IPS-18c (cell line): ENCODE data around the gene MTCL1.

Source experiments
- H3K4me3 ChIP-seq: 2 replicates; pipeline ENCODE4 v1.7.0; 2013; ENCODE audit warnings: low read depth, mild to moderate bottlenecking, low read length, moderate library complexity; ENCODE audit not compliant: insufficient read depth
- H3K9me3 ChIP-seq: one replicate; pipeline ENCODE4 v1.6.1; 2013; ENCODE audit warnings: mild to moderate bottlenecking, low read length, moderate library complexity; ENCODE audit not compliant: control insufficient read depth, insufficient read depth

The MTCL1 gene

DNA sequence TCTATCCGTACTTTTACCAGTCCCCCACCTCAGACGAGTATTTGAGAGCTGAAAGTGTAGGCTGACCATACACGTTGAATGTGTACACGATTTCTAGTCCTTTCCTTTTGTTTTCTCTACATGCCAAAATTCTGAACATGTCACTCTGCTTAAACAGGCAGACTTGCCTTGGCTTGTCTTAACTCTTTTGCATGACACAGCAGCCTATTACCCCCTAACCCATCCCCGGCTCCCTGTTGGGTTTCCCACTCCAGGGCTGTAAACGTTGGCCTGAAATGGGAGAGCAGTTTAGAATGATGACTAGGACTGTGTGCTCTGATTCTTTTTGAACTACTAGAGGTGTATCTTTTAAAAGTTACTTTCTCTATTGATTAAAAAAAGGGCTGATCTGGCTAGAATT lies 19.1 kb downstream of the MTCL1 start:
- no peaks in the 10 kb centered on the region for H3K9me3 ChIP-seq

DNA sequence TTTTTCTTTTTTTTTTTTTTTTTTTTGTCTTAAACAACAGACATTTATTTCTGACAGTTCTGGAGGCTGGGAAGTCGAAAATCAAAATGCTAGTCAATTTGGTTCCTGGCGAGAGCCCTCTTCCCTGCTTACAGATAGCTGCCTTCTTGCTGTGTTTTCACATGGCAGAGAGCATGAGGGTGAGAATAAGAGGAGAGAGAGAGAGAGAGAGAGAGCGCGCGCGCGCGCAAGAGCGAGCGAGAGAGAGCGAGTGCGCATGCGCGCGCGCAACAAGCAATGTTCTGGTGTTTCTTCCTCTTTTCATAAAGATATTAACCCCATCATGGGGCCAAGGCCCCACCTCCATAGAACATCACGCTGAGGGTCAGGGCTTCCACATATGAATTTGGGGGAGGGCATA lies 20.9 kb downstream of the MTCL1 start:
- Histone ChIP-seq H3K9me3 (no peaks in the 10 kb centered on the region), H3K4me3 (no peak overlapping the region)

More for the DNA sequence above, 19.1 kb downstream of the MTCL1 start:
- no peak overlapping the region for H3K4me3 ChIP-seq

DNA sequence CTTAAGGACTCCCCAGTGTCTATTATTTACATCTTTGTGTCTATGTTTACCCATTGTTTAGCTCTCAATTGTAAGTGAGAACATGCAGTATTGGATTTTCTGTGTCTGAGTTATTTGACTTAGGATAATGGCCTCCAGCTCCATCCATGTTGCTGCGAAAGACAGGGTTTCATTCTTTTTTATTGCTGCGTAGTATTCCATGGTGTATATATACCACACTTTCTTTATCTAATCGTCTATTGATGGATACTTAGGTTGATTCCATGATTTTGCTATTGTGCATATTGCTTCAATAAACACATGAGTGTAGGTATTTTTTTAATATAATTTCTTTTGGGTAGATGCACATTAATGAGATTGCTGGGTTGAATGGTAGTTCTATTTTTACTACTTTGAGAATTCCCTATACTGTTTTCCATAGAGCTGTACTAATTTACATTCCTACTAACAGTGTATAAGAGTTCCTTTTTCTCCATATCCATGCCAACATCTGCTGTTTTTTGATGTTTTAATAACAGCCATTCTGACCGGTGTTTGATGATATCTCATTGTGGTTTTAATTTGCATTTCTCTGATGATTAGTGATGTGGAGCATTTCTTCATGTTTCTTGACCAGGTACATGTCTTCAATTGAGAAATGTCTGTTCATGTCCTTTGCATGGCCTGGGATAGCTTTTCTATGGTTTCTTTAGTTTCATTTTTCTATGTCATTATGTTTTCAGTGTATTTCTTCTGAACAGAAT lies 21.8 kb downstream of the MTCL1 start:
- Histone ChIP-seq H3K4me3 (no peak overlapping the region), H3K9me3 (no peaks in the 10 kb centered on the region)

DNA sequence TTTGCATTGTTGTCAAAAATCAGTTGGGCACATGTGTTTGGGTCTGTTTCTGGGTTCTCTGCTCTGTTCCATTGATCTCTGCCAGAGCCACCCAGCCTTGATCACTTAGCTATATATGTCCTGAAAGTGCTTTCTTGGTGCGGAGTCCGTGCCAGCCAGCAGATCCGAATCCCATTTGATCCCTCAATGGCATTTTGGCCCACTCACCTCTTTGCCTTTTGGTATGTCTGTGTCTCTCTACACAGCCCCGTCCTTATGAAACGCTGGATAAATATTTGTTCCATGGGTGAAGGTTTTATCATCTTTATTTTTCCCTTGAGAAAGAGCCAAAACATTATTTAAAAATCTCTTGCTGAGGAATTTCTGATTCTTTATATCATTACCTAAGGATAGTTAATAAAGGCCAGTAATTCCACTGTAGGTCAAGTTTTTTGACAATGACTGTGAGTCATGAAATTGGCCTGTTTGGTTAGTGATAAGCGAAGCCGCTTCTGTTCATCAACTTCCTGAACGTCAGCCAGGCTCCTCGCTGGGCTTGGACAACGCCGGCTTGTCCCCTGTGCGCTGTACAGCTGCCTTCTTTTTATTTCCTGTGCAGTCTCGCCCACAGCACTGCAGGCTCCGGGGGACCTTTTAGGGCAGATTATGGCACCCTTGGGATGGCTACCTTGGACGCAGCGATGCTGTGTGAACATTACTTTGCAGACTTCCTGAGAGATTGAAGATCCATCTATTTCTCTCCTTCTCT lies 24.9 kb downstream of the MTCL1 start:
- no peaks in the 10 kb centered on the region for H3K9me3 ChIP-seq
- no peak overlapping the region for H3K4me3 ChIP-seq

DNA sequence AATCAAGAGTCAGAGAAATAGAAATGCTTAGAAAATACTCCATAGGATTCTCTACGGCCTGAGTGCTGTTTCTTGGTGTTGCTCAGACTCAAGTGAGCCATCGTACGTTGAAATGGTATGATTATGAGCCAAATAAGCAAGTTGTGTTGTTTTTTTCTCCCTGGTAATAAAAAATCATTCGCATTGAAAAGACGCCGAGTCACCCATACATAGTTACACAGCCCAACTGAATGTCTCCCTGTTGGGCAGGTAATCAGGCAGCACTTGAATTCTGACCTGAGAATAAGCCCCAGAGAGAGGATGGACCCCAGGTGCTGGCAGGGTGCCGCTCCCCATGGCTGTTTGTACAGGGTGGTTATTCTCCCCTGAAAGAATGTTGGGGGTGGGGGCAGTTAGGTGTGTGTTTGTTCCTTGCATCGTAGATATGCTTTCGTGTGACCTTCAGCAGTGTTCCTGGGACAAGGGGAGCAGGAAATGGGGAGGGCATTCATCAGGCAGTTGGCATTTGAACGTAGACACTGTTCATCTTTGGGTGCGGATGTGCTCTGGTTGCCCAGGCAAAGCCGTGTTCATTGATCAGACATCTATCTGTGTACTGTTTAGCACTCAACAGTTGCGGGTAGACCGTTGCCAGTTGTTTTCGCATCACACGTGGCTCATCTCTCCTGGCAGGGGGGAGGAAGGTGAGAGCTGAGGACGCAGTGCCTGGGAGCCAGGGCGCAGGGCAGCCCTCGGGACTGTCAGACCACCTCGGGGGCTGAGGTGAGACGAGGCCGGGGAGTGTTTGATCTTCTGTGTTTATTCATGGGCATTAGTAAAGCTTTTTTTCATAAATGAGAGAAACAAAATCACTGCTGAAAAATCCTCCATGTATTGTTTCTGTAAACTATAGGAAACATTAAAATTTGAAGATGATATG lies 27.3 kb downstream of the MTCL1 start:
- Histone ChIP-seq H3K4me3 (no peak overlapping the region), H3K9me3 (no peaks in the 10 kb centered on the region)

DNA sequence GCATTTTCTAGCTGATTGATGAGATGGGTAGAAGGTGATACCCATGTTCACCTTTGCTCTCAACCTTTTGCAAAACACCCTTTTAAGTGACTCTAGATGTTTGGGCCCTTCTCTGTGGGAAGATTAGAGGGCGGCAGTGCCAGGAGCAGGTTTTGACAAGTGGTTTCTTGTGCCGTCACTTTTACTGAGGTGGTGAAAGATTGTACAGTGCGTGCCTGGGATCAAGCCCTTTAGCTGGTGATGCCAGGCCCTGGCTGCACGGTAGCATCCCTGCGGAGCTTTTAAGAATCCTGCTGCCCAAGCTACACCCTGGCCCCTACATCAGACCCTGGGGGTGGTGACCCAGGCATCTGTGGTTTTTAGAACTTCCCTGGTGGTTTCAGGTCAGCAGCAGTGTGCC lies 29.1 kb downstream of the MTCL1 start:
- Histone ChIP-seq H3K4me3 (no peak overlapping the region), H3K9me3 (no peaks in the 10 kb centered on the region)

DNA sequence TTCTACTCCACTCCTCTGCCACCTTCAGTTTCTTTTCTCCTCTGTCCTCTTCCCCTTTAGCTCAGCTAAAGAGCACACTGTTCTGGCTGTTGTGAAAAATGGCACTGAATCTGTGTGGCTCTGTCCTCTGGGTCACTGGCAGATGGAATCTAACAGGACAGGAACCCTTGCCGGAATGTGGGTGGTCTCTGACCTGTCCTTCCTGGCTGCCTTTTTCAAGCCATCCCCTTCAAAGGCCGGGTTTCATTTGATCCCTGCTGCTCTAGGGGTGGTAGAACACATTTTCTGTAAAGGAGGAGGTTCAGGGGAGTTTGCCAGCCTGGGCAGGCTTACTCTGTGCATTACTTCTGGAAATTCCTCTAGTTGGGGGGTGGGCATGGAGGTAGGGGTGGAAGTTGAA lies 29.9 kb downstream of the MTCL1 start:
- no peaks in the 10 kb centered on the region for H3K9me3 ChIP-seq
- no peak overlapping the region for H3K4me3 ChIP-seq

DNA sequence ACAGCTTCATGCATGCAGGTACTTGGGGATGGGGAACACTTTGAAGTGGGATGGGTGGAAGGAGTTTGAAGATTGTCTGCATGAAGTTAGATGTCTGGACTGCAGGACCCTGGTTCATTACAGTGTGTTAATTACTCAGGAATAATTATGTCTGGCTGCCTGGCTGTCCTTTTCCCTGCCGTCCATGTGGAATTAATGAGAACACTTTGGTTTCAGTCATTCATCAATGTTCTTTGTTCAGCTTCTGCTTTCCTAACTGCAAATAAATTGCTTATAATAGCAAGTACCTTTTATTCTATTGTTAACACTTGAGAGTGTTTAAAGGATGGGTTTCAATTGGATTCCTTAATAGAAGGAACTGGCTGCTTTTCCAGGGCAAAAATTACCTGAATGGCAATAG lies 35.8 kb downstream of the MTCL1 start:
- H3K9me3 ChIP-seq, result no peaks in the 10 kb centered on the region
- H3K4me3 ChIP-seq, result no peak overlapping the region

DNA sequence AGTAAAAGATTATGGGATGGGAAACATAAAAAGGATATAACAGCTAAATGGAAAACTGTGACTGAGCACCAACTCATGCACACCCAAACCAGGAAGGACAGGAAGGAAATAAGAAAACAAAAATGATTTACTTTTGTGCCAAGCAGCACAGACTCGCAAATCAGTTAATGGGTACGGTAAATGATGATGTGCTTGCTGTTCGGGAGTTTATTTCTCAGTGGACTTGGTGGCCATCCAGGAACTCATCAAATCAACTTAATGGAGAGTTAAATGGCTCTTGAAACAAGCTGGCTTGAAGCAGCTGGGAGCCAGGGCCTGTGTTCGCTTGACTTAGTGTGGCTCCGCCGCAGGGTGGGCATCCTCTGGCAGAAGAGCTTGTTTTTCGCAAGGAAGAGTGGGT lies 36.2 kb downstream of the MTCL1 start:
- Histone ChIP-seq H3K4me3 (no peak overlapping the region), H3K9me3 (no peaks in the 10 kb centered on the region)

DNA sequence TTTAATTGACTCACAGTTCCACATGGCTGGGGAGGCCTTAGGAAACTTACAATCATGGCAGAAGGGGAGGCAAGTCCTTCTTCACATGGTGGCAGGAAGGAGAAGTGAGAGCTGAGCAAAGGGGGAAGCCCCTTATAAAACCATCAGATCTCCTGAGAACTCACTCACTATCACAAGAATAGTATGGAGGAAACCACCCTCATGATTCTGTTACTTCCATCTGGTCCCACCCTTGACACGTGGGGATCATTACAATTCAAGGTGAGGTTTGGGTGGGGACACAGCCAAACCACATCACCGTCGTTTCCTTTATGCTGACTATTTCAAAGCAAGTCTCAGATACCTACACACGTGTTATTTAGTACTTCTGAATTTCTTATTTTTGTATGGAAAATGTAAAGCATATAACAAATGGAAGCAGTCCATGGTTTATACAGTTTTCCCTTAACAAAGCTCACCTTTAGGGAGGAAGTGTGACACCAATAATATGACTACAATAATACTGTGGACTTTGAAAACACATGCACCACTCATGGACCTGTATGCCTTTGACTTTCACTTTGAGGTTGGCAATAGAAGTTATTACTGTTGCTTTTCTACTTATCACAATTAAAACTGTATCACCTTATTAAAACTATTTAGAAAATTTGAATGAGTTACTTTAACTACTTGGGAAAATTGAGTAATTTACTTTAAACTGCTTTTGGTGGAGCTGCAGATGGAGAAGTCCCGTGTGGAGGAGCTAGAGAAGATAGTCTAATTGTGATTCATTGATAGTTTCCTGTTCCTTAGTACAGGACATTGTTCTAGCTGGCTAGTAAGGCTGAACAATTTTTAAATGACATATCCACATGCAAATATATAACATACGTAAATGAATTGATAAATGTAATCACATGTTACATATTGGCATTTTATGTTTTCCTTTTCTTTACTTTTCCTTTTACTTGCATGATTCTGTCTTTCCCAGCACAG lies 37.3 kb downstream of the MTCL1 start:
- Histone ChIP-seq H3K9me3 (no peaks in the 10 kb centered on the region), H3K4me3 (no peak overlapping the region)

DNA sequence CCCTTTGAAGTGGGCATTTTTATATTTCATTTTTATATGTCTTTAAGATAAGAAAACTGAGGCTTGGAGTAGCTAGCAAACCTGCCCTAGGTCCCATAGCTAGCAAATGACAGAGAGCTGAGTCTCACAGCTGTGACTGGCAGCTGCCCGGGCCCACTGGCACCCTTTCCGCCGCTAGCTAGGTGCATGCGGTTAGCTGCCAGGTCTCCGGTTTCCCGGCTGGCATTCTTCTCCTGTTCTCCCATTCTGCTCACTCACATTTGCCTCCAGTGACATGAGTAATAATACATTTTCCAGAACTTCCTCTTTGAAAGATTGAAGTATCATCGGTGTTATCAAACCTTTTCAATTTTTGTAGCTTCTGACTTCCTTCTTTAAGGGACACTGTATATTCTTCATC lies 38.7 kb downstream of the MTCL1 start:
- Histone ChIP-seq H3K9me3 (peaks cover 2% of the 10 kb centered on the region), H3K4me3 (no peak overlapping the region)

DNA sequence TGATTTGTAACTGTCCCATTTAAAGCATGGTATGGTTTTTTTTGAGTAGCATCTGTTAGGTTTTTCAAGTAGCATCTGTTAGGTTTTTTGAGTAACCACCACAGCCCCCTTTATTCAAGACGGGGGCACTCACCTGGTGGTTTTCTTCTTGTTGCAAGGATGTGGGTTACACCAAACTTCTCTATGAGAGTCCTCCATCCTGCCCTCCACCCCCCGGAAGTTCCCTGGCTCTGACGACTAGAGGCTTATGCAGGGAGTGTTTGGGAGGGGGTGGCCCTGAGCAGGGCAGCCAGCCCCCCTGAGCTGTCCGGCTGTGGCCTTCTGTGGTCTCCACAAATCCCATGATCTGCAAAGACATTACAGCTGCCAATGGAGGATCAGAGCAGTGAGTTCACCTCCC lies 39.3 kb downstream of the MTCL1 start:
- H3K9me3 ChIP-seq, result peaks cover 2% of the 10 kb centered on the region
- no peak overlapping the region for H3K4me3 ChIP-seq

DNA sequence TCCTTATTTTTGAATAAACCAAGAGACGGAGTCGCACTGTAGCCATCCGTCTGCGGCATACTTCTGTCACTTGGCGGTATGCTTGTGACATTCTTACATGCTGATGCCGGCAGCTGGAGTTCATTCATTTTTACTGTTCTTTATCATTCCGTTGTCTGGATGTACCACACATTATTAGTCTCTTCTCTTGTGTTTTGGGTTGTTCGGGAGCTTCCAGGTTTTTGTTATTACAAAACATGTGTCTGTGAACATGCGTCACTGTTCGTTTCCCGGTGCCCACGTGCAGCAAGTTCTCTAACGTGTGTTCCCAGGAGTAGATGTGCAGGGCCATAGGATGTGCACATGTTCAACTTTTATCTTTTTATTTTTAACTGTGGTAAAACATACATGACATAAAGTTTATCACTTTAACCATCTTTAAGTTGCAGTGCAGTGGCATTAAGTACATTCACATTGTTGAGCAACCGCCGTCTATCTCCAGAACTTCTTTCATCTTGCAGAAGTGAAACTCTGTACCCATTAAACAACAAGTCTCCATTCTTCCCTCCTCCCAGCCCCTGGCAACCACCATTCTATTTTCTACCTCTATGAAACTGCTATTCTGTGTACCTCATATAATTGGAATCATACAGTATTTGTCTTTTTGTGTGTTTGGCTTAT lies 40.1 kb downstream of the MTCL1 start:
- H3K4me3 ChIP-seq, result no peak overlapping the region

DNA sequence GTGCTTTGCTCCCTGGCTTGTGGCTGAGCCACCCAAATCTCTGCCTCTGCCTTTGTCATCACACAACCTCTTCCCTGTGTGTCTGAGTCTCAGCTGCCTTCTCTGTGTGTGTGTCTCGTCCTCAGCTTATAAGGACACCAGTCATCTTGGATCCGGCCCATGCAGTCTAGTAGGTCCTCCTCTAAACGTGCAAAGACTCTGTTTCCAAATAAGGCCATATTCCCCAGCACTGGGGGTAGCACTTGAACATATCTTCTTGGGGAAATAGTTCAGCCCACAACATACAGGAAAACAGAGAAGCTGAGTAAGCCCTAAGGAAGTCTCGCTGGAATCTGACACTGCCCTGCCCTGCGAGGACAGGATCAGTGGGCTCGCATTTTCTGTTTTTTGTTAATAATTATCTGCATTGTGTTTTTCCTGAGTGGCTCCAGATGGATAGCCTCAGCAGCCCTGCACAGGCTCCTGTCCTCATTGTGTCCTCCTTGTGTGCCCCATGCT lies 42.1 kb downstream of the MTCL1 start:
- H3K4me3 ChIP-seq, result no peak overlapping the region
- H3K9me3 ChIP-seq, result peaks cover 2% of the 10 kb centered on the region

More for the DNA sequence above, 40.1 kb downstream of the MTCL1 start:
- peaks cover 2% of the 10 kb centered on the region for H3K9me3 ChIP-seq

DNA sequence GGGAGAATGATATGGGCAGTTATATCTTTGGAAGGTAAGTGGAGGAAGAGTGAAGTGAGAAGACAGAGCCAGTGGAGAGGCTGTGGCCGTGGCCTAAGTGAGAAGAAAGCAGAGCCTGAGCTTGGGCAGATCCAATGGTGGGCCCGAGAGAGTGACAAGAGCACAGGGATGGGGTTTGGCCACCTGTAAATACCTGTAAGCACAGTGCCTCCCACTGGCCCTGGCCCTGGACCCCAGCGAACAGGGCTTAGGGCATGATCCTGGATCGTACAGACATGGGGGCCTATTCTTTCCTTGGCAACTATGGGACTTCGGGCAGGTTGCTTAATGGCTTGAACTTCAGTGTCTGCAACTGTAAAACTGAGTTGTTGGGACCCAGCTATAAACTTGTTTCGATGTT lies 44.1 kb downstream of the MTCL1 start:
- H3K9me3 ChIP-seq, result peaks cover 2% of the 10 kb centered on the region
- no peak overlapping the region for H3K4me3 ChIP-seq

DNA sequence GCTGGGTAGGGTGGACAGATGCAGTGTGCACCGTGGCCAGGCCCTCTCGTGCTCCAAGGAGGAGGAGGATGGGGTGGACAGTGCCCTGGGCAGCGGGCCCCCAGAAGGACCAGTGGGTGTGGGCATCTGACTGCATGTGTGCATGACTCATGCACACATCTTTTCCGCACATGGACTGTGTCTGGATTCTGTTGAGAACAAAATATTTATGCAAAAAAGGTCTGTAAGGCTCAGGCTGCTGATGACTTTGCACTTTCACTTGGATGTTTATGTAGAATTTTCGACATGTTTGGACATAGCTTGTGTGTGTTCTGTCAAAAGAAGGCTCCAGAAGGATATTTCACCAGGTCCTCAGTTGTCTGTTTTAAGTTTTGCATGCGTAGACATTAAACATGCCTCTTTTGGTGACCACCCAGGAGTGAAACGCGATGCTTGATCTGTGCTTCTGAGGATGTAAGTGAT lies 45.6 kb downstream of the MTCL1 start:
- Histone ChIP-seq H3K9me3 (peaks cover 2% of the 10 kb centered on the region), H3K4me3 (no peak overlapping the region)
